Measurements from ENCODE around the gene DAGLB.
"Not testable (repeated sequence)": the region's sequence is repeated elsewhere in the genome, so short reads cannot be mapped to it uniquely, and the experiment has no call there.

DAGLB gene, protein sequence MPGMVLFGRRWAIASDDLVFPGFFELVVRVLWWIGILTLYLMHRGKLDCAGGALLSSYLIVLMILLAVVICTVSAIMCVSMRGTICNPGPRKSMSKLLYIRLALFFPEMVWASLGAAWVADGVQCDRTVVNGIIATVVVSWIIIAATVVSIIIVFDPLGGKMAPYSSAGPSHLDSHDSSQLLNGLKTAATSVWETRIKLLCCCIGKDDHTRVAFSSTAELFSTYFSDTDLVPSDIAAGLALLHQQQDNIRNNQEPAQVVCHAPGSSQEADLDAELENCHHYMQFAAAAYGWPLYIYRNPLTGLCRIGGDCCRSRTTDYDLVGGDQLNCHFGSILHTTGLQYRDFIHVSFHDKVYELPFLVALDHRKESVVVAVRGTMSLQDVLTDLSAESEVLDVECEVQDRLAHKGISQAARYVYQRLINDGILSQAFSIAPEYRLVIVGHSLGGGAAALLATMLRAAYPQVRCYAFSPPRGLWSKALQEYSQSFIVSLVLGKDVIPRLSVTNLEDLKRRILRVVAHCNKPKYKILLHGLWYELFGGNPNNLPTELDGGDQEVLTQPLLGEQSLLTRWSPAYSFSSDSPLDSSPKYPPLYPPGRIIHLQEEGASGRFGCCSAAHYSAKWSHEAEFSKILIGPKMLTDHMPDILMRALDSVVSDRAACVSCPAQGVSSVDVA

DNA sequence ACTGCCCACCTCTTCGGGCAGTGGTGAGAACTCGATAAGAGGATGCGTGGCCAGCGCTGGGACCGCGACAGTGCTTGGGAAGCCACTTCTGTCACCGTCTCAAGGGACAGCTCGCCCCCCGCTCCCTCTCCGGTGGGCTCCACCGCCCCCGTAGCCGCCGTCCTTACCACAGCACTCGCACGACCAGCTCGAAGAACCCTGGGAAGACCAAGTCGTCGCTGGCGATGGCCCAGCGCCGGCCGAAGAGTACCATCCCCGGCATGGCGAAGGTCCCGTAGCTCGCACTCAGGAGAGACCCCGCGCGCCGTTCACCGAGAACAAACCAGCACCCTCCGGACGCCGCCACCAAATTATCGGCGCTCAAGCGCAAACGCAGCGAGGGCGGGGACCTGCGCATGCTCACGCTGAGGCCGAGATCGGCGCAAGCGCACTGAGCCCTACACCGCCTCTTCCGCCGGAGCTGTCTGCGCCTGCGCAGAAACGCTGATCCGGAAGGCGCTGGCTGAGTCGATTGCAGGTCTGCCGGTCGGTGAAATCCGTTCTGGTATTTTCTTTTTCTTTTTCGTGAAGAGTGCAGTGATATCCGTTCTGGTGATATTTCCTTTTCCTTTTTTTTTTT, at the start of gene DAGLB:
Gene DAGLB, minus strand, starts transcription at position 374 of the 619 bp plus-strand sequence. Its CDS starts 112 bp downstream, at position 262.
- DNase-seq = peak; percentile 89

DNA sequence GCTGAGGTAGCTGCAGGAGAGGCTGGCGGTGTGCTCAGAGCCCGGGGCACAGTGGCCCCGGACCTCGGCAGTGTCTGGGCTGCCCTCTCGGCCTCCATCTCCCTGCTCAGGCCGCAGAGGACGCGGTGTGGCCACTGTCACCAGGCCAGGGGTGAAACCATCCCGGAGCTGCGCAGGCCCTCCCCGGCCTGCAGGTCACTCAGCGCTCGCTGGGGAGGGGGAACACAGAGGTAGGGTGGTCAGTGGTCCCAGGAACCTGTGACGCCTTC, 49.8 kb upstream of the DAGLB start:
- no peak for DNase-seq

- no peak for DNase-seq
Observed at GRCh38 chr7:6496842-6497636, 49.3 kb upstream of the DAGLB start.

GRCh38 chr7:6495597-6496262, 48.0 kb upstream of the DAGLB start:
- no peak for DNase-seq

DNA sequence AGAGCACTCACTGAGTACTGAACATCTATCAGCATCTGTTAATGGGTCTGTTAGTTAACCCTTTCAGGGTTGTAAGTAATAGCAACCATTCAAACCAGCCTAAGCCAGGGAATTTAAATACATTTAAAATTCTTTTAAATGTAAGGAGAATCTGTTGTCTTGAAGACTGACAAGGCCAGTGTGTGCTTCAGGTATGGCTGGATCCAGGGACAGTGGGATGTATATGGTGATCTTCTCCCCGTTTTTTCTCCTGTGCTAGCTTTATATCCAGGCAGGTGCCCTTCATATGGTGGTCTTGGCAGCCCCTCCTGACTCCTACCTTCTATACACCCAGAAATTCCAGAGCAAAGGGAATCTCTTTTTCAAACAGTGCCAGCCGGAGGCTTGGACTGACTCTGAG, 46.6 kb upstream of the DAGLB start:
- DNase-seq = no peak

DNA sequence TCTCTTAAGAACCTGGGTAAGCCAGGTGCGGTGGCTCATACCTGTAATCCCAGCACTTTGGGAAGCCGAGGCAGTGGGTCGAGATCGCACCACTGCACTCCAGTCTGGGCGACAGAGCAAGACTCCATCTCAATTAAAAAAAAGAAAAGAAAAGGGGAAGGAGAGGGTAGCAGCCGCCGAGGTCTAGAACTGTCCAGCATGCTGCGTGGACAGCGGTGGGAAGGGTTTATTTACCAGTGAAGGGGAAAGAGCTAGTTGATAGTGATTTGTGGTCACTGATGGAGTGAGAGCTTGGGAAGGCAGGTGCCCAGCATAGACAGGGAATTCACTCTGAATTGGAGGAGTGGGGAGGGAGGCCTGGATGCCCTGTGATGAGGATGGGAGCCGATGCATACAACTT, 43.4 kb upstream of the DAGLB start:
- no peak for DNase-seq

- no peak for DNase-seq
Observed at GRCh38 chr7:6489612-6490011, 41.9 kb upstream of the DAGLB start.

DNA sequence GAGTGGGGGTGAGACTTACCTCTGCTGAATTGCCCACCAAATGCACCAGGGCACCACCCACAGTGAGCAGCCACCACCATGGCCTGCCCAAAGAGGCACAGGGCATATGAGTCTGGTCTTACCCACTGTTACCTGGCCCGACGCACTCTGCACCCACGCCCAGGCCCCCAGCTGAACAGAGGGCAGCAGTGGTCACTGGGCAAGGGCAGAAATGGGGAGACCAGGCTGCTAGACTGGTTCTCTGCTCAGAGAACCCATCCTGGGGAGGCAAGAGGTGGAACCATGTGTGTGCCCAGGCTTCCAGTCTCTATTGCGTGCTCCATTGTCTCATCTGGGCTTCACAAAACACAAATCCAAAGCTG, 39.4 kb upstream of the DAGLB start:
- no peak for DNase-seq

DNA sequence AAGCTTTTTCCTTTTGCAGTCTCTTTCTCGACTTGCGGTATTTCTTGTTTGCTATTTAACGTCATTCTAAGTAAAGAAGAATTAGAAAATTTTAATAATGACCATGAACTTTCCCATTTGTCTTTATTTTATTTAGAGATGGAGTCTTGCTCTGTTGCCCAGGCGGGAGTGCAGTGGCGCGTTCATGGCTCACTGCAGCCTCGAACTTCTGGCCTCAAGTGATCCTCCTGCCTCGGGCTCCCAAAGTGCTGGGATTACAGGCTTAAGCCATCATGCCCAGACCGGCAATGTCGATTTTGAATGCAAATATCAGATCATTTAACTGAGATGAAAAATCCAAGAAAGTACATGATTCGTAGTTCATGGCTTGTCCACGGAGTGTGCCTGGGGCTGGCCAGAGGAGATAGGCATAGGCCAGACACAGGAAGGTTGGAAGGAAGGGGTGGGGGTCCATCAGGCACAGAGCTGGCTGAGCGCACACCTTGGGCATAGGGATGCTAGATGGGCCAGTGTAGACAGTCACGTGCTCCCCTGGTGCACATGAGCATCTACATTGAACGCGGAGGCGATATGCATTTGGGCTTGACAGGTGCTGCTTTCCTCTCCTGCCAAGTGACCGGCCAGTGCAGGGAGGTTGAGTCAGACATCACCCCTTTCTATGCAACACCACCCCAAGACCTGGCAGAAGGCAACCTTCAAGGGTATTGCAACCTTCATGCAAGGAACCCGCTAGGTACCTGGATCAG, 38.9 kb upstream of the DAGLB start:
- DNase-seq = no peak

DNA sequence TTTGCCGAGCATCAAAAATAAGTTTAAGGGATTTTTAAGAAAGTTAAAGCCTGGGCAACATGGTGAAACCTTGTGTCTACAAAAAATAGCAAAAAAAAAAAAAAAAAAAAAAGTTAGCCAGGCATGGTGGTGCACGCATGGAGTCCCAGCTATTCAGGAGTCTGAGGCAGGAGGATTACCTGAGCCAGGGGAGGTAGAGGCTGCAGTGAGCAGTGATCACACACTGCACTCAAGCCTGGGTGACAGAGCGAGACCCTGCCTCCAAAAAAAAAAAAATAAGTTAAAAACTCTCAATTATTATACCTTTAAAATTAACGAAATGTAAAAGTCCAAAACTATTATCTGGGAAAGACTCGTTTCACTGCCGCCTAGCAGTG, 35.0 kb upstream of the DAGLB start:
- no peak for DNase-seq

- DNase-seq = no peak
Observed at GRCh38 chr7:6482307-6482706, 34.6 kb upstream of the DAGLB start.

- no peak for DNase-seq
Observed at GRCh38 chr7:6481445-6481844, 33.7 kb upstream of the DAGLB start.

- DNase-seq = no peak
Observed at GRCh38 chr7:6480323-6480660, 32.5 kb upstream of the DAGLB start.

- DNase-seq = no peak
Observed at GRCh38 chr7:6479067-6479466, 31.3 kb upstream of the DAGLB start.

- no peak for DNase-seq
Observed at GRCh38 chr7:6478186-6478585, 30.4 kb upstream of the DAGLB start.

DNA sequence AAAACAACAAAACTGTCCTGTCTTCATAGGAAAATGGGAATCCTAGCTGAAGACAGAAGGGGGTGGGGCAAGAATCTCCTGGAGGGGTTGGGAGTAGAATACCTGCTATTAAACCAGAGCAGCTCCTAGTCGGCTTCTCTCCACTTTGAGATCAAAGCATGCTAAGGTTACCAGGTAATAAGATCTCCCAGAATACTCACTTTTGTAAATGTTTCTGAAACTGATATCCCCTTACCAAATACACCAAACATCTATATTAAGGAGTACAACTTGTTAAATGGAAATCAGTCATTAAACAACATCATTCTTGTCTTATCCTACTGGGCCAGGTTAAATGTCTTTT, 29.5 kb upstream of the DAGLB start:
- DNase-seq = no peak

GRCh38 chr7:6476596-6477317, 29.0 kb upstream of the DAGLB start:
- DNase-seq = peak; percentile 21

- no peak for DNase-seq
Observed at GRCh38 chr7:6475433-6476186, 27.9 kb upstream of the DAGLB start.

- DNase-seq = no peak
Observed at GRCh38 chr7:6465862-6466261, 18.1 kb upstream of the DAGLB start.

DNA sequence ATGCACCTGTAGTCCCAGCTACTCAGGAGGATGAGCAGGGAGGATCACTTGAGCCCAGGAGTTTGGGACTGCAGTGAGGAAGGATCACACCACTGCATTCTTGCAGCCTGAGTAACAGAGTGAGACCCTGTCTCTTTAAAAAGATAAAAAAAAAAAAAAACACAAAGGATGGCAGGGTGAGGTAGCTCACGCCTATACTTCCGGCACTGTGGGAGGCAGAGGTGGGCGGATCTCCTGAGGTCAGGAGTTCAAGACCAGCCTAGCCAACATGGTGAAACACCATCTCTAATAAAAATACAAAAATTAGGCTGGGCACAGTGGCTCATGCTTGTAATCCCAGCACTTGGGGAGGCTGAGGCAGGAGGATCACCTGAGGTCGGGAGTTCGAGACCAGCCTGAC, 15.9 kb upstream of the DAGLB start:
- not testable (repeated sequence) for DNase-seq

GRCh38 chr7:6461946-6462550, 14.3 kb upstream of the DAGLB start:
- DNase-seq = no peak
